HepG2 (cell line): ENCODE data around the gene NFKBIA. TPM values are rescaled to one million over a fixed set of nuclear protein-coding genes. Genes with fewer than 3 reads are reported as not detected.
"Not testable (repeated sequence)": the region's sequence is repeated elsewhere in the genome, so short reads cannot be mapped to it uniquely, and the experiment has no call there.

ENCODE experiments used
- ATAC-seq: fragments of 200-7000 bp; cut with Tn5 transposase; 3 replicates; pipeline ENCODE4 v1.9.1; 2020; ENCODE audit warnings: mild to moderate bottlenecking, moderate library complexity
- BruUV-seq: library from RNA; stranded (reverse); fragments of 400-500 nt; replicated peaks from 2 replicates; lab custom pipeline; 2021; lab: Mats Ljungman, UMichigan
- CTCF ChIA-PET: fragments of 300-600 bp; formaldehyde crosslinking; extraction: SDS; loops from one replicate; lab custom pipeline; 2021; ENCODE audit warnings: low total read pairs, inconsistent platforms, low intra/inter-chr PET ratio; lab: Yijun Ruan, JAX
- POLR2A ChIA-PET: fragments of 350-600 bp; sonication (Branson Sonifier 250); formaldehyde crosslinking; loops from one replicate; lab custom pipeline; 2020; ENCODE audit warnings: antibody characterized with exemption, inconsistent platforms; lab: Yijun Ruan, JAX
- DNase-seq: peaks from one replicate; pipeline ENCODE4 v3.0.0-alpha.2; 2015; ENCODE audit warnings: low spot score
- FAIRE-seq: peaks from 3 replicates; lab custom pipeline; 2011; peaks lifted over from hg19 to GRCh38; lab: Jason Lieb, UNC
- H2AFZ ChIP-seq: one replicate; pipeline ENCODE4 v1.6.1; 2011; ENCODE audit warnings: low read length, inconsistent platforms
- H3K27ac ChIP-seq: fragments of 300-600 bp; 3 replicates; pipeline ENCODE4 v1.8.0; 2011; ENCODE audit warnings: mixed run types, mild to moderate bottlenecking, mixed read lengths, low read length, inconsistent platforms; ENCODE audit not compliant: insufficient read depth; ENCODE audit errors: extremely low read length
- H3K27me3 ChIP-seq, 2 experiments: fragments of 200-600 bp in 1 of 2; 2 replicates in 1 of 2; 3 replicates in 1 of 2; pipeline versions ENCODE4 v1.6.0 to v1.8.0; 2011; ENCODE audit warnings: low read length in 2 of 2, mild to moderate bottlenecking in 2 of 2, moderate library complexity in 2 of 2, inconsistent platforms in 1 of 2; ENCODE audit not compliant: insufficient read depth in 2 of 2, control insufficient read depth in 1 of 2
- H3K36me3 ChIP-seq, 2 experiments: fragments of 200-600 bp in 1 of 2; replicated peaks in 1 of 2; 2 replicates in 1 of 2; 3 replicates in 1 of 2; pipeline versions ENCODE4 v1.5.1 to v1.8.0; 2011; ENCODE audit warnings: low read length in 2 of 2, inconsistent platforms in 1 of 2; ENCODE audit not compliant: insufficient read depth in 2 of 2, control insufficient read depth in 1 of 2
- H3K4me1 ChIP-seq: 2 replicates; pipeline ENCODE4 v1.5.1; 2012; ENCODE audit warnings: low read length, inconsistent platforms; ENCODE audit not compliant: insufficient read depth
- H3K4me2 ChIP-seq: 2 replicates; pipeline ENCODE4 v1.6.0; 2011; ENCODE audit warnings: low read depth, low read length, inconsistent platforms
- H3K4me3 ChIP-seq, 3 experiments: fragments of 200-600 bp in 1 of 3; sonication (generic), shearing (Covaris generic) in 1 of 3; replicated peaks in 1 of 3; 2 replicates each; pipeline ENCODE4 v1.5.1; 2011 to 2016; ENCODE audit warnings: low read length in 3 of 3, inconsistent platforms in 2 of 3, low read depth in 2 of 3, mild to moderate bottlenecking in 2 of 3, control low read depth in 1 of 3, mixed read lengths in 1 of 3; ENCODE audit not compliant: insufficient read depth in 1 of 3
- H3K79me2 ChIP-seq: one replicate; pipeline ENCODE4 v1.6.1; 2011; ENCODE audit warnings: low read length, inconsistent platforms; ENCODE audit not compliant: insufficient read depth
- H3K9ac ChIP-seq: 2 replicates; pipeline ENCODE4 v1.6.0; 2011; ENCODE audit warnings: mild to moderate bottlenecking, low read depth, low read length, inconsistent platforms; ENCODE audit not compliant: insufficient read depth
- H3K9me3 ChIP-seq: 2 replicates; pipeline ENCODE4 v1.5.1; 2012; ENCODE audit warnings: mild to moderate bottlenecking, low read length
- H4K20me1 ChIP-seq: 2 replicates; pipeline ENCODE4 v1.6.0; 2011; ENCODE audit warnings: inconsistent platforms, mild to moderate bottlenecking, low read length, moderate library complexity; ENCODE audit not compliant: insufficient read depth
- BCL6 ChIP-seq: IDR thresholded peaks from 2 replicates; pipeline ENCODE4 v1.6.1; 2016; ENCODE audit warnings: missing genetic modification reagents, missing compliant biosample characterization
- KLF6 ChIP-seq: IDR thresholded peaks from 2 replicates; pipeline ENCODE4 v1.8.0; 2016; ENCODE audit warnings: missing biosample characterization, missing genetic modification reagents
- MEIS1 ChIP-seq: sonication (generic); formaldehyde crosslinking; IDR thresholded peaks from 2 replicates; pipeline ENCODE4 v1.9.0; 2021; ENCODE audit warnings: mild to moderate bottlenecking, missing genetic modification reagents, moderate library complexity, borderline replicate concordance
- SMAD1 ChIP-seq: sonication (generic); formaldehyde crosslinking; IDR thresholded peaks from 2 replicates; pipeline ENCODE4 v1.4.0; 2020; ENCODE audit warnings: missing genetic modification reagents, low read depth, mild to moderate bottlenecking, borderline replicate concordance
- SMARCC2 ChIP-seq: fragments of 450-650 bp; IDR thresholded peaks from 2 replicates; pipeline ENCODE4 v1.6.1; 2017; ENCODE audit warnings: antibody characterized with exemption, mild to moderate bottlenecking
- ZNF263 ChIP-seq: sonication (generic); formaldehyde crosslinking; IDR thresholded peaks from 2 replicates; pipeline ENCODE4 v1.4.0; 2020; ENCODE audit warnings: missing genetic modification reagents
- ZNF569 ChIP-seq: sonication (generic); formaldehyde crosslinking; IDR thresholded peaks from 2 replicates; pipeline ENCODE4 v1.5.0; 2020; ENCODE audit warnings: mild to moderate bottlenecking, missing genetic modification reagents, moderate library complexity, borderline replicate concordance
- ZNF646 ChIP-seq: sonication (generic); formaldehyde crosslinking; IDR thresholded peaks from 2 replicates; pipeline ENCODE4 v1.9.0; 2021; ENCODE audit warnings: mild to moderate bottlenecking, missing genetic modification reagents
- ZNF788 ChIP-seq: sonication (generic); formaldehyde crosslinking; IDR thresholded peaks from 2 replicates; pipeline ENCODE4 v1.5.0; 2020; ENCODE audit warnings: mild to moderate bottlenecking, missing genetic modification reagents, borderline replicate concordance
- ZSCAN30 ChIP-seq: sonication (generic); formaldehyde crosslinking; IDR thresholded peaks from 2 replicates; pipeline ENCODE4 v1.5.0; 2020; ENCODE audit warnings: mild to moderate bottlenecking, missing genetic modification reagents
- ZSCAN31 ChIP-seq: sonication (generic); formaldehyde crosslinking; IDR thresholded peaks from 2 replicates; pipeline ENCODE4 v1.5.0; 2020; ENCODE audit warnings: low read depth, mild to moderate bottlenecking, missing genetic modification reagents
- WGBS: methylation state at CpG from one replicate; pipeline ENCODE4 v1.1.6; 2017; ENCODE audit warnings: low lambda C conversion rate; 5-methylcytosine and 5-hydroxymethylcytosine counted together
- in situ Hi-C: cut with HindIII; loops from 2 replicates; pipeline ENCODE4 v1.10.0; 2017; ENCODE audit warnings: low pct_unique_long_range_greater_than_20kb; ENCODE audit not compliant: extremely low pct_ligation_motif_present
- intact Hi-C: fragments of 100-400 bp; cut with micrococcal nuclease; formaldehyde crosslinking; loops from one replicate; pipeline ENCODE4 v1.10.0; 2022; ENCODE audit not compliant: unreplicated experiment
- polyA plus RNA-seq, 8 experiments: library from polyadenylated mRNA; depleted of rRNA in 3 of 8; stranded (reverse) in 7 of 8; unstranded in 1 of 8; fragments of >200 nt; fragmentation: Illumina TruSeq in 4 of 8; extraction: Trizol in 4 of 8; gene quantifications; 2 replicates each; pipeline versions ENCODE4 v1.2.1 to v1.2.3, GENCODE V29; 2011 to 2016; ENCODE audit warnings: low read depth in 4 of 8, missing spikeins in 1 of 8, mixed read lengths in 1 of 8; ENCODE audit not compliant: insufficient read depth in 1 of 8
- total RNA-seq, 5 experiments: library from RNA; depleted of rRNA; stranded (reverse); fragments of >200 nt; fragmentation: Illumina TruSeq; extraction: Trizol; gene quantifications; 2 replicates each; pipeline ENCODE4 v1.2.3, GENCODE V29; 2016; ENCODE audit warnings: low read depth in 1 of 5

The NFKBIA gene
- total and polyA plus RNA-seq, 2 of the 13 experiments (the other 11 are each of a cell fraction or from before 2014, with no cell fraction given), result 197 to 319 TPM

DNA sequence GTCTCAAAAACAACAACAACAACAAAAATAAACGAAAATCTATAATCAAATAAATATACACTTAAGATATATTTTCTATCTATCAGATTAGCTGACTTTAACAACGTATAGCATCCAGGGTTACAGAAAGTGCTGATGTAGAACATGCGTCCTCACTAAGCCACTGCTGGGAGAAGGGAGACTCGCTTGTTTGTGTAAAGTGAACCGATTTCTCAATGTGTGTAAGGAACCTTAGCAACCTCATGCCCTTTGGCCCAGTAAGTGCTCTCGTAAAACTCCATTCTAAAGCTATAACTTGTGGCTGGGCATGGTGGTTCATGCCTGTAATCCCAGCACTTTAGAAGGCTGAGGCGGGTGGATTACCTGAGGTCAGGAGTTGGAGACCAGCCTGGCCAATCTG lies 23.8 kb downstream of the NFKBIA start (continued):
- TF ChIP-seq SMARCC2 (no peak), ZNF263 (no peak), ZSCAN30 (CRISPR knock-in tag) (0 out of 2 replicates have a peak, but pooled peaks have one; percentile 40), KLF6 (CRISPR knock-in tag) (no peak), ZNF788 (CRISPR knock-in tag) (no peak), ZSCAN31 (CRISPR knock-in tag) (no peak), ZNF569 (CRISPR knock-in tag) (no peak), ZNF646 (CRISPR knock-in tag) (no peak), MEIS1 (no peak), BCL6 (peak; percentile 19; the same call in 1 of the 2 replicates), SMAD1 (CRISPR knock-in tag) (no peak)

DNA sequence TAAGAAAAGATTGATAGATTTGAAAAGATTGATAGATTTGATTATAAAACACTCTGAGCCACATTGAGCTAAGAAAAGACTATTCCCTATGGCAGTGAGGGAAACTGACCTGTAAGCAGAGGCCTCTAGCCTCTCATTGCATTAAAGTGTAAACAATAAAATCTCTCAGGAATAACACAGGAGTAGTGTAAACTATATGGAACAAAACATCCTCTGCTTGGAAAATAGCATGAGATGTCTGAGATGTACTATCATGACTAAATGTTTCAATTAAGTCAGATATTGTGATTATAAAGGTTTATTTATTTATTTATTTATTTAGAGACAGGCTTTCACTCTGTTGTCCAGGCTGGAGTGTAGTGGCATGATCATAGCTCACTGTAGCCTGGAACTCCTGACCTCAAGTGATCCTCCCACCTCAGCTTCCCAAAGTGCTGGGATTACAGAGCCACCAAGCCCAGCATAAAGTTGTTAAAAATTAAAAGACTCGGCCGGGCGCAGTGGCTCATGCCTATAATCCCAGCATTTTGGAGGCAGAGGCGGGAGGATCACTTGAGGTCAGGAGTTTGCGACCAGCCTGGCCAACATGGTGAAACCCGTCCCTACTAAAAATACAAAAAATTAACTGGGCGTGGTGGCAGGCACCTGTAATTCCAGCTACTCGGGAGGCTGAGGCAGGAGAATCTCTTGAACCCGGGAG lies 25.2 kb downstream of the NFKBIA start:
- FAIRE-seq, ATAC-seq, H3K79me2 ChIP-seq, H3K9me3 ChIP-seq, H3K27me3 ChIP-seq, BruUV-seq, H3K9ac ChIP-seq, DNase-seq, intact Hi-C loops, H4K20me1 ChIP-seq, H2AFZ ChIP-seq, H3K27ac ChIP-seq, H3K36me3 ChIP-seq, in situ Hi-C loops, H3K4me3 ChIP-seq, H3K4me2 ChIP-seq, CTCF ChIA-PET: not testable (repeated sequence)
- WGBS, result 64% methylated on average over 9 of the region's 9 CpGs
- POLR2A ChIA-PET, result interaction anchor here (1.3 kb wide), 1 partner anchor 24 kb away, joined by 3 read pairs; no protein-coding TSS in a partner anchor
- H3K4me1 ChIP-seq, result peaks cover 45% of the 10 kb centered on the region
